Subcutaneous adipose tissue (tissue), 4 donors: ENCODE measurements around the gene HOXC6. TPM values are rescaled to one million over a fixed set of nuclear protein-coding genes. Genes with fewer than 3 reads are reported as not detected.

Experiments
- total RNA-seq, 4 donors: library from RNA; depleted of rRNA; stranded (reverse); fragments of >200 nt; gene quantifications; one replicate each; pipeline ENCODE4 v1.1.0, GENCODE V29; 2016
- TF ChIP-seq, protein P1 (sequence below): fragments of 450-650 bp; IDR thresholded peaks from one replicate; pipeline ENCODE4 v1.5.1; 2016; ENCODE audit warnings: low read depth, mild to moderate bottlenecking, control low read depth, antibody characterized with exemption, moderate library complexity

Gene HOXC6
- total RNA-seq, 4 donors from 2014 or later = 2.5 to 5.5 (median 5.2) TPM

DNA sequence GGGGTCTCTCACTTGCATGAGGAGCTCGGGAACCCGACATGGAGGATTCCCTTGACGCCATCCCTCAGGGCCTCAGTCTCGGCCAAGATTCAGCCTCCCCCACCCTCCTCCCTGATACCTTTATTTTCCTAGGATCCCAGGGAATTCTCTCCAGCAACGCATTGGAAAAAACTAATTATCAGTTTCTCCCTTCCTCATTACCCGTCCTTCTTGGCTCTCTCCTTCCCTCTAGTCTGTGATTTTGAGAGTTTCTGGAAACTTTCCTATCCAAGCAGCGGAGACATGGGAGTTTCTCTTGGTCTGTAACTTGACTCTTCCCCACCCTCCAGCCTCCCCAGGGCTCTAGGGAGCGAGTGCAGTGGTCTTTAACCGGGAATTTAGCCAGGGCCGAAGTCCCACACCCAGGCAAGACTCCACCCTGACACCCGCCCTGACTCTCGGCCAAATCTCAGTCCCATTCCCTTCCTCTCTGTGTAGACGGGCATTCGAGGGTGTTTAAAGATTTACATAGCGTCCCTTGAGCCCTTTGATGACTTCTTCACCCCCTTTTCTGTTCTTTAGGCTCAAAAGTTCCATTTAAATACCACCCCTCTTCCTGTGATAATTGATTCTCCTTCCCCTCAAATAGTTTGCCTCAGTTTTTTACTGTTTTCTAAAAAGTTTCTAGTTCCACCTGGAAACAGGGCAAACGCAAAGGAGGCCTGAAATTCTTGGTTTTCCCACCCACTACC lies 11.3 kb downstream of the HOXC6 start:
- TF ChIP-seq, protein P1, sequence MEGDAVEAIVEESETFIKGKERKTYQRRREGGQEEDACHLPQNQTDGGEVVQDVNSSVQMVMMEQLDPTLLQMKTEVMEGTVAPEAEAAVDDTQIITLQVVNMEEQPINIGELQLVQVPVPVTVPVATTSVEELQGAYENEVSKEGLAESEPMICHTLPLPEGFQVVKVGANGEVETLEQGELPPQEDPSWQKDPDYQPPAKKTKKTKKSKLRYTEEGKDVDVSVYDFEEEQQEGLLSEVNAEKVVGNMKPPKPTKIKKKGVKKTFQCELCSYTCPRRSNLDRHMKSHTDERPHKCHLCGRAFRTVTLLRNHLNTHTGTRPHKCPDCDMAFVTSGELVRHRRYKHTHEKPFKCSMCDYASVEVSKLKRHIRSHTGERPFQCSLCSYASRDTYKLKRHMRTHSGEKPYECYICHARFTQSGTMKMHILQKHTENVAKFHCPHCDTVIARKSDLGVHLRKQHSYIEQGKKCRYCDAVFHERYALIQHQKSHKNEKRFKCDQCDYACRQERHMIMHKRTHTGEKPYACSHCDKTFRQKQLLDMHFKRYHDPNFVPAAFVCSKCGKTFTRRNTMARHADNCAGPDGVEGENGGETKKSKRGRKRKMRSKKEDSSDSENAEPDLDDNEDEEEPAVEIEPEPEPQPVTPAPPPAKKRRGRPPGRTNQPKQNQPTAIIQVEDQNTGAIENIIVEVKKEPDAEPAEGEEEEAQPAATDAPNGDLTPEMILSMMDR = no peak

DNA sequence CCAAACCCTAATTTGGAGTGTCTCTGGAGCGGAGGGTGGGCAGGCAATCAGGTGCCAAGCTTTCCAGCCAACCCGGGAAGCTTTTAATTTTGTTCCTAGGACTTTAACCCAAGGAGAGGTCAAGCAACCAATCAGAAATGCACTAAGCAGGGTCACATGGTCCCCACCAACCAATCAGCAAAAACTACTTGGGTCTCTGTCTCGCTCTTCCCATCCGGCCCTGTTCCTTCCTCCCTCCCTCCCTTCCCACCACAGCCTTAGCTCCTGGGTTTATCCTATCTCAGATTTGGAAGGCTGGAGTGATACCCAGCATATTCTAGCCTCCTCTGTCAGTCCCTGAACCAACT lies 11.9 kb downstream of the HOXC6 start:
- TF ChIP-seq, protein P1 = no peak

DNA sequence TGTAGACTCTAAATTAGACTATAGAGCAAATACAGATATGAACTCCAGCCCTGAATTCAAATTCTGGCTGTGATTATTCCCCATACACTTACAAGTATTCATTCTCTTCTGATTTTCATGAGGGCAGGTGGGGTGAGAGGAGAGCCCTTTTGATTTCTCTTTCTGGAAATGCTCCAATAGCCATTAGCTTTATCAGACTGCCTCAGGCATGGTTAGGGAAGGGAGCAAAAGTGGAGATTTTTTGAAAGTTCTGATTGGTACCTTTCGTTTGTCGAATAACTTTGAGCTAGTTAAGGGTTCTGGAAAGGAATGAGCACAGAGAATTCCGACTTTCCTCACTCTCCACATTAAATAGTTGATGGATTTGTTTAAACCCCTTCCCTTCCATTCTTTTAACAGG lies 12.4 kb downstream of the HOXC6 start:
- TF ChIP-seq, protein P1 = no peak

DNA sequence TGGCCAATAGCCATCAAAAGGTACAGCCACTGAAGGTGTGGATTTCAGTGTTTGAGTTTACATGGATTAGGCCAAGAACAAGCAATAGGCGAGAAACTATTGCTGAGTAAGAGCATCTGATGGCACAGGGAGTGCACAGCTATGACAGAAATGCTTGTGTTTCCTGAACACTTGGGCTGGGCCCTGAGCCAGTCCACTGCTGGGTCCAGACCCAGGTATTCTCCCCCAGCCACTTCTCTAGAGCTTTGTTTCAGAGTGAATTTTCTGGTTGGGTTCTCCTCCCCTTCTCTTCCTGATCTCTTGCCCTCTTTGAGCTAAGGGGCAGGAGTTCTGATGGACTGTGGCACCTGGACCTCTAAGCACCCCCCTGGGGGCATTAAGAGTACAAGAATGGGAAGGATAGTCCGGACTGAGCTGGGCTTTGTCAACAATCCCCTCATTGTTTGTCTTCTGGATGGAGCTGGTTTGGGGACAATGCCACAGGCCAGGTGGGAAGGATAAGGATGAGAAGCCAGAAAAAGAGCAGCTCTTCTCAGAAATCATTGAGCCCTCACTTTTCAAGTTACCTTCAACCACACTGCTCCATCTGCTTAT lies 13.0 kb downstream of the HOXC6 start:
- TF ChIP-seq, protein P1 = no peak

DNA sequence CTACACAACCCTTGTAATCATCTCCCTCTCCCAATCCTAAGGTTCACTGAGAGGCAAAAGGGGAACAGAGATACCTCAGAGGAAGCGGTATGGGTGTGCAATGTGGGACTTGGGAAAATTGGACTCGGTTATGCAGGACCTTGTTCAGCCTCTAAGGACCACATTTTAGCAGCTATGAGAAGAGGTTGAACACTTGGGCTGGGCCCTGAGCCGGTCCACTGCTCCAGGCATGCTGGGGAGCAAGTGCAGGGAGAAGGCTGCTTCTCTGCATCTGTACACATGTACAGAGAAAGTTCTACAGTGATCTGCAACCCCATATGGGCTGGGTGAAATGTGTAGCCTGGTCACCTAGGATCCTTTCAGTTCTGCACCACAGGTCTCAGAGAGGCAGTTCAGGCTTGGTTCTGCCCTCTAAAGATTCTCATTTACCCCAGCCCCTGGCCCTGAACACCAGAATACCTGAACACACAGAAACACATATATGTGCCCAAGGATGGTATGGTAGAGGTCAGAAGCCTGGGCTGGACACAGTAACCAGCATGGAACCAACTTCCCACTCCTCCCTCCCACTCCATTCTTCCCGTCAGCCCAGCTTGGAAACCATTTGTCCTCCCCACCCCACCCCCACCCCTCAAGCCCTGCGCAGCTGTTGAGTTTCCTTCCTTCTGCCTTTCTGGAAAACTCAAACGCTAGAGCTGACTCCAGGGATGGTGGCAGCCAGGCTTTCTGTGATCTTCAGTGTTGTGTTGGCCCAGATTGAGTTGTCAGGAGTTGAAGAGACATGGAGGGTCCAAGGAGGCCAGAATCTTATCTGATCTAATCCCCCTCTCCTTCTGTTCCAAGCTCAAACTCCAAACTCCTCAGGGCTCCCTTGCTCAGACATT lies 15.0 kb downstream of the HOXC6 start:
- TF ChIP-seq, protein P1 = no peak

DNA sequence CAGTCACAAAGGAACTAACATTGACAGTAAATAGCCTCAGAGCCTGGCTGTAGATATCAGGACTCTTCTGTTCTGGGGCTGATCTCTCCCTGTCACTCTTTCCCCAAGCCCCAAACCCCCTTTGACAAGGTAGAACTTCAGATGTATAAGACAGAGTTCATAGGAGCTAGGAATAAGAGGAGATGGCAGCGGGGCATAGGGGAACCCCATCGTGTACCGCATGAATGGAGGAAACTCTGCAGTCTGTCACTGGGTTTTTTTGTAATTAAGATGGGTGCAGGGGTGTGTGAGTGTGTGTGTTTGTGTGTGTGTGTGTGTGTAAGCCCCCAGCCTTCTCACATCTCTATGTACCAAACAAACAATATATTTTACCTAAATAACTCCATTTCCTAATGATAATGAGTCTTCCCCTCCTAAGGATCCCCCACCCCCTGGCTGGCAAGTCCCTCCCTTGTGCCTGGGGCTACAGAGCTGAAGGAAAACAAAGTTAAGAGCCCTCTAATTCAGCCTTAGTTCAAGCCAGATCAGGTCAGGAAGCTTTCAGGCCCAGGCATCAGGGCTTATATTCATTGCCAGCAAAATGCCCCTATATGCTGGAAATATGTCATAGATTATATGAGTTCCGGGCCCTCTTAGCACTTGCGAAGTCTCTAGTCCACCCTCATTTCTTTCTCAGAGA lies 16.3 kb downstream of the HOXC6 start:
- TF ChIP-seq, protein P1 = no peak
